ENCODE measurements around the gene CPEB1.

Gene CPEB1

GRCh38 chr15:82544431-82544830, 102.7 kb downstream of the CPEB1 start:
- TF ChIP-seq CTCF (IDR thresholded peaks at IDR 0.05; ENCODE audit: insufficient read depth, low read length, missing control alignments): no peak
- ChIA-PET CTCF (interaction anchor here (0.6 to 7.8 kb wide), 2 partner anchors 15 to 197 kb away, joined by 3 to 106 read pairs; no protein-coding TSS in a partner anchor), POLR2A (no interaction called here)
- DNase-seq (ENCODE audit: low read depth, low spot score): no peak
- H3K4me3 ChIP-seq (ENCODE audit: low read depth, low read length): no peak overlapping the region

DNA sequence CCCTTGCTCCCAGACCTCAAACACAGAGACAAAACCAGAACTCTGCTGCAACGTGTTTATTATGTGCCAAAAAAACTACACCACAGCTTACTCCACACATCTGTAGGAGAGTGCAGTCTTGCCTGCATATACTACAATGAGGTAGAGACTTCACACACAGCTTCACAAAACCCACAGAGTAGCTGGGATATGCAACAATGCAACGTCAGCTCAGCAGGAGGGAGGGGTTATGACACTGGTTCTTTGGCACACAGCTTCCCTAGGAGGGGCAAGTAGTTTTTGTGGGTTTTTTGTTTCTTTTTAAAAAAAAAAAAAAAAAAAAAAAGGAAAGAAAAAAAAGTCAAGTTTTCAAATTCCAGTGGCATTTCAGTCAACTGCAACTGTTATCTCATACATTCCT, 104.0 kb downstream of the CPEB1 start:
- POLR2A ChIA-PET: interaction anchor here (0.6 to 1.0 kb wide), 3 partner anchors 23 to 30 kb away, joined by 3 to 4 read pairs (median 3); no protein-coding TSS in a partner anchor

GRCh38 chr15:82540984-82541431, 106.2 kb downstream of the CPEB1 start:
- CTCF ChIA-PET: interaction anchor here (0.7 to 7.8 kb wide), 14 partner anchors 8 to 469 kb away, joined by 3 to 106 read pairs (median 11); no protein-coding TSS in a partner anchor
- POLR2A ChIA-PET: interaction anchor here (0.6 to 2.7 kb wide), 16 partner anchors 8 to 470 kb away, joined by 3 to 26 read pairs (median 6); partner anchors contain the start of genes C15orf40 and RAMAC
- no peak for DNase-seq (ENCODE audit: low read depth, low spot score)
- no peak for TF ChIP-seq CTCF (IDR thresholded peaks at IDR 0.05; ENCODE audit: insufficient read depth, low read length, missing control alignments)
- peak overlapping the region; percentile 98 for H3K4me3 ChIP-seq (ENCODE audit: low read depth, low read length)

More for the DNA sequence above, 104.0 kb downstream of the CPEB1 start:
- DNase-seq (ENCODE audit: low read depth, low spot score): peak; percentile 75
- no peak for TF ChIP-seq CTCF (IDR thresholded peaks at IDR 0.05; ENCODE audit: insufficient read depth, low read length, missing control alignments)
- CTCF ChIA-PET: interaction anchor here (0.7 to 7.8 kb wide), 6 partner anchors 10 to 457 kb away, joined by 3 to 106 read pairs (median 4); no protein-coding TSS in a partner anchor
- no peak overlapping the region for H3K4me3 ChIP-seq (ENCODE audit: low read depth, low read length)

DNA sequence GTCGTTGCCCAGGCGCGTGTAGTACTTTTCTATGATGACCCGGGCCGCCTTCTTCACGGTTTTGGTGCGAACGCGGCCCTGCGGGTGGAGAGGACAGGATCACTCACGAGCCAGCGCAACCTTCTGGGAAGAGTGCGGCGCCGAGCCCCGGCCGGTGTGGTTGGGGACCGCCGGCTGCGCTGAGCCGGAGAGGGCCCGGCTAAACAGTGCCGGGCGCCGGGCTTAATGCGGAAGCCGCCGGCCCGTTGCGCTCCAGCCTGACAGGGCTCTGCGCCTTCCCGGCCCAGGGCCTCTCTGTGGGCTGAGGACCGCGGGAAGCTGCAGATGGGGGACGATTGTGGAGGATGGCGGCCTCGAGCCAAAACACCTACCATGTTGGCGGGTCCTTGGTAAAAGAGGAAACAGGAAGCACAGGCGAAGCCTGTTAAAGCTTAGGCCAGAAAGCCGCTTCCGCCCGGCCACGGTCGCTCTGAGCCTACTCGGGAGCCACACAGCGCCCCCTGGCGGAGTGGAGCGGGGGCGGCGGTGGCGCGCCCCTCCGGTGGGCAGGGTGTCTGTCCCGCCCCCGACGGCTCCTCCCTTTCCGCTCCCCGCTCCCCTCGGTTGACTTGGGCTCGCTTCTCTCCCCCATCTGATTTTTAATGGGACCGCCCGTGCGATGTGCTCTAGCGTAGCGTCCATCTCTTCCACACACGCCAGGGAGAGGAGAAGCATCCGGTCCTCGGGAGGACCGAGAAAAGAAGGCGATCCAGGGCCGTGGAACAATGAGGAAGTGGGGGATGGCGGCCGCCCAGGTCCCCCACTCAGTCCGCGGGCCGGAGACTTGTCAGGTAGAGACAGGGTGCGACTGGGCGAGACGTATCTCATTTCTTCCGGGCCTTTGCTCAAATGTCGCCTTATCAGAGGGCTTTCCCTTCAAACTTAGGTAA, 106.8 kb downstream of the CPEB1 start, which contains the start of gene RPS17:
TSS of gene RPS17 (minus strand) at position 403 of the 929 bp plus-strand sequence. CDS start at position 374, 29 bp downstream.
- CTCF ChIA-PET: interaction anchor here (0.7 to 7.8 kb wide), 23 partner anchors 8 to 478 kb away, joined by 3 to 106 read pairs (median 3); partner anchors contain the start of genes C15orf40 and RAMAC
- H3K4me3 ChIP-seq (ENCODE audit: low read depth, low read length): peak within 1 kb of the TSS; percentile 98
- peak; percentile 99 for TF ChIP-seq CTCF (IDR thresholded peaks at IDR 0.05; ENCODE audit: insufficient read depth, low read length, missing control alignments)
- peak; percentile 52 for DNase-seq (ENCODE audit: low read depth, low spot score)
- POLR2A ChIA-PET: interaction anchor here (0.6 to 2.7 kb wide), 17 partner anchors 8 to 471 kb away, joined by 3 to 26 read pairs (median 5); partner anchors contain the start of genes C15orf40 and RAMAC

GRCh38 chr15:82539691-82540054, 107.5 kb downstream of the CPEB1 start:
- POLR2A ChIA-PET: interaction anchor here (1.0 to 2.7 kb wide), 12 partner anchors 9 to 472 kb away, joined by 3 to 26 read pairs (median 7); partner anchors contain the start of genes C15orf40 and RAMAC
- peak overlapping the region; percentile 98 for H3K4me3 ChIP-seq (ENCODE audit: low read depth, low read length)
- CTCF ChIA-PET: interaction anchor here (0.7 to 7.8 kb wide), 21 partner anchors 9 to 478 kb away, joined by 3 to 106 read pairs (median 4); partner anchors contain the start of genes C15orf40 and RAMAC
- DNase-seq (ENCODE audit: low read depth, low spot score): no peak
- TF ChIP-seq CTCF (IDR thresholded peaks at IDR 0.05; ENCODE audit: insufficient read depth, low read length, missing control alignments): no peak
